ENCODE data around the gene DPM2. TPM values are rescaled to one million over a fixed set of nuclear protein-coding genes. Genes with fewer than 3 reads are reported as not detected.

The DPM2 gene
- polyA plus RNA-seq, 6 donors from 2014 or later = 46.3 to 78.7 (median 54.2) TPM

DNA sequence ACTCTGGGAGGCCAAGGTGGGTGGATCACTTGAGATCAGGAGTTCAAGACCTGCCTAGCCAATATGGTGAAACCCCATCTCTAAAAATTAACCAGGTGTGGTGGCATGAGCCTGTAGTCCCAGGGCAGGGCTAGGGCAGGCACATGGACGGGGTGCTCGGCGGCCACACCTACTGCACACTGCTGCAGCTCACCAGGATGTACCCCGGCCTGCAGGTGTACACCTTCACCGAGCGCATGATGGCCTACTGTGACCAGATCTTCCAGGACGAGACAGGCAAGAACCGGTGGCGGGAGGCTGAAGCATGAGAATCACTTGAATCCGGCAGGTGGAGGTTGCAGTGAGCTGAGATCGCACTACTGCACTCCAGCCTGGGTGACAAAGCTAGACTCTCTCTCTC lies 24.0 kb downstream of the DPM2 start:
- peak overlapping the region; percentile 22 to 96 (median 52) for H3K27ac Mint-ChIP-seq
- H3K4me1 Mint-ChIP-seq = peaks cover 24 to 64% (median 49%) of the 10 kb centered on the region in 3 donors
- ATAC-seq (ENCODE audit: low read depth in 2 of 2) (no peak), DNase-seq (no peak)
- peak overlapping the region in 1 of 8 donors; percentile 32 for H3K4me3 Mint-ChIP-seq
- no peaks in the 10 kb centered on the region for H3K27me3 Mint-ChIP-seq
- peaks cover 10% of the 10 kb centered on the region in 2 donors for H3K36me3 Mint-ChIP-seq
- H3K9me3 Mint-ChIP-seq = no peaks in the 10 kb centered on the region

DNA sequence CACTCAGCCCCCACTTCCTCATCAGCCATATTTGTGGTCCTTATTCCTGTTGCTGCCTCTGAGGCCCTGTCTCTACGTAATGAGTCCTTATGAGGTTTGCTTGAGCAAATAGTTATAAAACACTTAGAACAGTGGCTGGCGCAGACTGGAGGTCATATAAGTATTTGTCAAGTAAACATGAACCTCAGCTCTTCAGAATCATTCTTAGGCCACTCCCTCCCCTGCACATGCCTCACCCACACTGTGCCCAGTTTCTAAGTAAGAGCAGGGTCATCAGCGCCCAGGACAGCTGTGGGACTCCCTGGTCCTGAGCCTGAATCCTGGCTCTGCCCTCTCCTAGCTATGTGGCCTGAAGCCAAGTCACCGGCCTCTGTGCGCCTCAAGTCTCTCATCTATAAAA lies 24.8 kb downstream of the DPM2 start:
- Mint-ChIP-seq H3K36me3 (peaks cover 10% of the 10 kb centered on the region in 2 donors), H3K9me3 (no peaks in the 10 kb centered on the region), H3K27me3 (no peaks in the 10 kb centered on the region), H3K4me3 (peak overlapping the region in 1 of 8 donors; percentile 59), H3K27ac (peak overlapping the region in 5 of 6 donors; percentile 15 to 96 (median 86)), H3K4me1 (peaks cover 17 to 58% (median 41%) of the 10 kb centered on the region in 3 donors)
- ATAC-seq (ENCODE audit: low read depth in 2 of 2) = no peak
- no peak for DNase-seq

DNA sequence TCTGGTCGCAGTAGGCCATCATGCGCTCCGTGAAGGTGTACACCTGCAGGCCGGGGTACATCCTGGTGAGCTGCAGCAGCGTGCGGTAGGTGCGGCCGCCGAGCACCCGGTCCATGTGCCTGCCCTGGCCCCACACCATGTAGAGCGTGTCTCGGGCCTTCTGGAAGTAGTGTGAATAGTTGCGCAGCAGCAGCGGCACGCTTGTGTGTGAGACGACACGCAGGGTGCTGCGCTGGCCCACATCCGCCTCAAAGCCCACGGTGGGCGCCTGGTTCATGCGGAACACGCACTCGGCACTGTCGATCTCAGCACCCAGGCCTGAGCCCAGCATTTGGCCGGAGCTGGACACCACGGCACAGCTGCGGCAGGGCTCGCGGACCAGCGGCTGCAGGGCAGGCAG lies 25.4 kb downstream of the DPM2 start:
- H3K9me3 Mint-ChIP-seq = no peaks in the 10 kb centered on the region
- peak overlapping the region in 3 of 6 donors; percentile 47 to 100 (median 76) for H3K27ac Mint-ChIP-seq
- no peak overlapping the region for H3K4me3 Mint-ChIP-seq
- no peaks in the 10 kb centered on the region for H3K27me3 Mint-ChIP-seq
- ATAC-seq (ENCODE audit: low read depth in 2 of 2) (no peak), DNase-seq (no peak)
- peaks cover 10% of the 10 kb centered on the region in 2 donors for H3K36me3 Mint-ChIP-seq
- H3K4me1 Mint-ChIP-seq = peaks cover 13 to 56% (median 35%) of the 10 kb centered on the region in 3 donors

DNA sequence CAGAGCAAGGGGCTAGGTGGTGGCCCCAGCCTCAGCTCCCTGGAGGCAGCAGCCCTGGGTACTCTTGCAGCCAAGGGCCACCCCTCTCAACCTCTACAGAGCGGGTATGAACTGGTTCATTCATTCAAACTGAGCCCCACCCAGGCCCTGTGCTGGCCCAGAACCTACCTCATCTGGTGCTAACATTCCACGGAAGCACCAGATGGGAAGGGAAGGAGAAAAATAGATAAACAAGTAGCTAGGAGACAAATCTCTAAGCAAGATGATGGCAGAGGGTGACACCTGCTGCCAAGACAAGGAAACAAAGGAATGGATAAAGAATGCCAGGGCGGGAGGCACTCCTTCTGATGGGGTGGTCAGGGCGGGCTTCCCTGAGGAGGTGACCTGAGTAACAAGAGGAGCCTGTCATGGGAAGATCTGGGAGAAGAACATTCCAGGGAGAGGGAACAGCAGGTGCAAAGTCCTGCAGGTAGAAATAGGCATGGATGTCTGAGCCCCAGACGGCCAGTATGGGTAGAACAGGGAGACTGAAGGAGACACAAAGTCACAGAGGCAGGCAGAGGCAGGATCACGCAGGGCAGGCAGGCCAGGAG lies 26.9 kb downstream of the DPM2 start:
- no peak for DNase-seq
- Mint-ChIP-seq H3K9me3 (no peaks in the 10 kb centered on the region), H3K4me3 (no peak overlapping the region), H3K27ac (peak overlapping the region in 5 of 6 donors; percentile 43 to 100 (median 92)), H3K4me1 (peaks cover 10 to 66% (median 43%) of the 10 kb centered on the region in 3 donors), H3K27me3 (no peaks in the 10 kb centered on the region), H3K36me3 (peaks cover 10% of the 10 kb centered on the region in 2 donors)
- no peak for ATAC-seq (ENCODE audit: low read depth in 2 of 2)

DNA sequence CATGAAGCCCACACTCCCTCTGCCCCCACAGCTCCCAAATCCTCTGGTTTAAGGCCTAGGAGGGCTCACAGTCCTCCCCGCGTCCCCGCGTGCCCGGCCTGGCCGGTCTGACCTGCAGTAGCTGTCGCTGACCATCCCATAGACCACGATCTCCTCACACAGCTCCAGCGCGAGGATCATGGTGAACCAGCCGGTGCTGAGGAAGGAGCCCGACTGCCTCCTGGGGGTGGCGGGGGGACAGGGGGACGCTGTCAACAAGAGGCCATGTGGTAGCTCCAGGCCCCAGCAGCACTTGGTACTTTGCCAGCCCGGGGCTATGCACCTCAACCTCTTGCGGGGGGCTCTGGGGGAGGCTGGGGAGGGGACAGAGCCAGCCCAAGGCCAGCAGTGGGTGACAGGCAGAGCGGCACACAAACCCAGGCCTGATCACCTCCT lies 27.8 kb downstream of the DPM2 start:
- Mint-ChIP-seq H3K36me3 (peaks cover 10% of the 10 kb centered on the region in 2 donors), H3K9me3 (no peaks in the 10 kb centered on the region), H3K4me1 (peaks cover 15 to 67% (median 43%) of the 10 kb centered on the region in 3 donors), H3K27ac (peak overlapping the region in 4 of 6 donors; percentile 38 to 100 (median 60)), H3K4me3 (no peak overlapping the region), H3K27me3 (no peaks in the 10 kb centered on the region)
- DNase-seq = no peak
- no peak for ATAC-seq (ENCODE audit: low read depth in 2 of 2)

DNA sequence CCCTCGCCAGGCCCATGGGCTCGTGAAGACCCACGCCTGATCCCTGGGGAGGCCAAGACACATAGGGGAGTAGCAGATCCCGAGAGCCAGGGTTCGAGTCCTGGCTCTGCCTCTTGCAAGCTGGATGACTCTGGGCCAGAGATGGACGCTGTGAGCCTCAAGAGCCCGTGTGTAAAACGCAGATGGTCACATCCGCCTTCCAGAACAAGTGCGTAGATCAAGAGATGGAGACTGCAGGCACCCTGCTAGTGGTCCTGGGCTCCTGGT lies 29.1 kb downstream of the DPM2 start:
- H3K9me3 Mint-ChIP-seq = no peaks in the 10 kb centered on the region
- no peak overlapping the region for H3K4me3 Mint-ChIP-seq
- peaks cover 27 to 67% (median 52%) of the 10 kb centered on the region in 3 donors for H3K4me1 Mint-ChIP-seq
- H3K27ac Mint-ChIP-seq = peak overlapping the region in 3 of 6 donors; percentile 53 to 100 (median 100)
- peaks cover 10% of the 10 kb centered on the region in 2 donors for H3K36me3 Mint-ChIP-seq
- H3K27me3 Mint-ChIP-seq = no peaks in the 10 kb centered on the region
- DNase-seq = no peak
- ATAC-seq (ENCODE audit: low read depth in 2 of 2) = no peak

DNA sequence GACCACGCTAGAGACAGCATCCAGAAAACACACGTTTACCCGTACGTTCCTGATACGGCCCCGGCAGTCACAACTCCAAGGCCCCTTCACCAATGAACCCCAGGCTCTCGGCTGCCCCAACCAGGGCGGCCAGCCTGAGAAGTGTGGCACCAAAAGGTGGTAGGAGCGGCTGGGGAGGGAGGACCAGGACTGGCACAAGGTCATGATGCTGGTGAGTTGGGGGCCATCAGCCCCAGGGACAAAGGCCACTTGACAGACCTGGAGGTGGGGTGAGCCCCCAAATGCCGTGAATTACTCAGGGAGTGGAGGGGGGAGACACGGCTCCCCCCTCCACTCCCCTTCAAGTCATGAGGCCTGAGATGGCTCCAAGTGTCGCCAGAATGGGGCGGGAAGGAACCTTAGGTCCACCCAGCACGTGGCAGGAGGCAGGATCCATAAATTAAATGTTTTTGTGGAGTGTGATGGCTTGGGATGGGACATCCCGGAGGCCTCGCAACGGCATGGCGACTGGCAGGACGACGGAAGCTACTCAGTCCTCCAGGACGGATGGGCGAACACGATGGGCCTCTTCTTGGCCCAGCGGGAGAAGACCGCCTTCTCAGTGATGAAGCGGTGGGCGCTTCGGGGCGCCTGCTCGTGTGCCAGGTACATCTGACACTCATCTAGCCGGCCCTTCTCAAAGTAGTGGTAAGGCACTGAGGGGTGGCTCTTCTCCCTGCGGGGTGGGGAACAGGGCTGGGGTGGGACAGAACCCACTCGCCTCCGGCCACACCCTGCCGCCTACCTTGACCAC lies 29.6 kb downstream of the DPM2 start:
- Mint-ChIP-seq H3K4me1 (peaks cover 30 to 70% (median 55%) of the 10 kb centered on the region in 3 donors), H3K27me3 (no peaks in the 10 kb centered on the region), H3K27ac (peak overlapping the region in 4 of 6 donors; percentile 91 to 100 (median 100)), H3K9me3 (no peaks in the 10 kb centered on the region), H3K36me3 (peaks cover 10% of the 10 kb centered on the region in 2 donors), H3K4me3 (peak overlapping the region in 2 of 8 donors; percentile 55 to 66)
- ATAC-seq (ENCODE audit: low read depth in 2 of 2) = no peak
- DNase-seq = no peak

DNA sequence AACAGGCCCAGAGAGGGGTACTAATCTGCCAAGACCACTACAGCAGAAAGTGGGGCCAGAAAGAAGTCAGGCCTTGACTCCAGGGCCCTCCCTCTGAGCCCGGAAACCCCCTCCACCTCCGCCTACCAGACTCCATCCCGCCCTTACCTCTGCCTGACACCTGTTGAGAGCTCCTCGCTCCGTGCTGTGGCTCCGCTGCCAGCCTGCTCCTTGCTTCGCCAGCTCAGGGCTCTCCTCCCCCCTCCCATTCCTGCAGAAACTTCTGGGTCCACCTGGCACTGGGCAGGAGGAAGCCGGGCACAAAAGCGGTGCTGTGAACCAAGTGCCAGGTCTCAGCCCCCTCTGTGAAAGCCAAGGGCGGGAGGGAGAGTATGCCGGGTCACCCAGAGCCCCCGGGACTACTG lies 31.9 kb downstream of the DPM2 start:
- Mint-ChIP-seq H3K4me1 (peaks cover 30 to 67% (median 58%) of the 10 kb centered on the region in 3 donors), H3K9me3 (no peaks in the 10 kb centered on the region), H3K27ac (peak overlapping the region; percentile 99 to 100 (median 100)), H3K36me3 (peaks cover 1 to 5% of the 10 kb centered on the region in 2 donors), H3K4me3 (peak overlapping the region; percentile 74 to 92 (median 88)), H3K27me3 (no peaks in the 10 kb centered on the region)
- DNase-seq (peak; percentile 53), ATAC-seq (ENCODE audit: low read depth in 2 of 2) (peak; percentile 52 to 55)

DNA sequence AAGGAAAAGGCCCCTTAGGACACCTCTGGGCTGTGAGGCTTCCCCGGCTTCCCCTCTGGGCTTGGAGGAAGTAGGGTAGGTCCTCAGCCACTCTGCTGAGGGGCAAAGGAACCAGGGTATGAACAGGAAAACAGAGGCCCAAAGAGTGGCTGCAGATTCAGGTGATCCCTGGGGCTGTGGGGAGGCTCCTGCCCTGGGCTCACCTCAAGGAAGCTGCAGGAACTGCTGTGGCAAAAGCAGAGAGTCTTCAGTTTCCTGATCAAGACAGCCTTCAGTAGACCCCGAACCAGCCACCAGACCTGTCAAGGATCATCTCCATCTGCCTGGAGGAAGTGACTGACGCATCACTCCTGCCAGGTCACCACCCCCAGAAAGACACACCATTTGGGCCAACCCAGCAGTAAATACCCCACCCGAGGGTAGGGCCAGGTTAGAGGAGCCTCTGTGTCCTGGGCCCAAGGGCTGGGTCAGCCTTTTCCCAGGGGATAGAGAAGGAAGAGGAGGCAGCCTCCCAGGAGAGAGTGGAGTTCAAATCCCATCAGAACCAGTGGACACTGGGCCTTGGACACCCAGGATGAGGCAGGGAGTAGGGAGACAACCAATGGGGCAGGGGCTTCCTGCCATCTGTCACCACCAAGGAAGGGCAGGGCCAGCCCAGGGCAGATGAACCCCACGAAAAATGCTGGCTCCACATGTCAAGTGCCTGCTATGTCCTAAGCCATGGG lies 32.5 kb downstream of the DPM2 start:
- Mint-ChIP-seq H3K27me3 (no peaks in the 10 kb centered on the region), H3K27ac (peak overlapping the region; percentile 99 to 100 (median 100)), H3K4me1 (peaks cover 27 to 68% (median 54%) of the 10 kb centered on the region in 3 donors), H3K36me3 (no peaks in the 10 kb centered on the region), H3K9me3 (no peaks in the 10 kb centered on the region), H3K4me3 (peak overlapping the region; percentile 75 to 92 (median 89))
- DNase-seq = peak; percentile 71
- peak; percentile 62 to 66 for ATAC-seq (ENCODE audit: low read depth in 2 of 2)

DNA sequence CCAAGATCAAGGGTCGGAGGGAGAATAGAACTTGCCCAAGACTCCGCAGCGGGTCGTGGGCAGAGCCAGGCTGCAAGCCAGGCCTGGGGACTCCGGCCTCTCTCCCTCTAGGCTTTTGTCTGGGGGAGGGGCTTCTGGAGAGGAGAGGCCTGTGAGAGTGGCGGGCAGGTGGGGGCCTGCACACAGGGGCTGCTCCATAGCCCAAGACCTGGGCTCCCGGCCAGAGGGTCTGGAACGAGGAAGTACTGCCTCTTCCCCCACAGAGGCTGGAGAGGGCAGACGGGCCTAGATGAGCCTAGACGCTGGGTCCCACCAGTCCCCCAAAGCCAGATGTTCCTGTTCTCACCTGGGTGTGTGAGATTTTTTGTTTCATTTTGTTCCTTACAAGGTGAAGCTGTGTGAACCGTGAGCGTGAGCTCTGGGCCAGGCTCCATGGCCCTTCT lies 33.1 kb downstream of the DPM2 start:
- Mint-ChIP-seq H3K36me3 (no peaks in the 10 kb centered on the region), H3K27me3 (no peaks in the 10 kb centered on the region), H3K4me3 (peak overlapping the region; percentile 75 to 92 (median 89)), H3K4me1 (peaks cover 27 to 73% (median 54%) of the 10 kb centered on the region in 3 donors), H3K9me3 (no peaks in the 10 kb centered on the region), H3K27ac (peak overlapping the region; percentile 99 to 100 (median 100))
- no peak for DNase-seq
- peak; percentile 3 to 10 for ATAC-seq (ENCODE audit: low read depth in 2 of 2)

DNA sequence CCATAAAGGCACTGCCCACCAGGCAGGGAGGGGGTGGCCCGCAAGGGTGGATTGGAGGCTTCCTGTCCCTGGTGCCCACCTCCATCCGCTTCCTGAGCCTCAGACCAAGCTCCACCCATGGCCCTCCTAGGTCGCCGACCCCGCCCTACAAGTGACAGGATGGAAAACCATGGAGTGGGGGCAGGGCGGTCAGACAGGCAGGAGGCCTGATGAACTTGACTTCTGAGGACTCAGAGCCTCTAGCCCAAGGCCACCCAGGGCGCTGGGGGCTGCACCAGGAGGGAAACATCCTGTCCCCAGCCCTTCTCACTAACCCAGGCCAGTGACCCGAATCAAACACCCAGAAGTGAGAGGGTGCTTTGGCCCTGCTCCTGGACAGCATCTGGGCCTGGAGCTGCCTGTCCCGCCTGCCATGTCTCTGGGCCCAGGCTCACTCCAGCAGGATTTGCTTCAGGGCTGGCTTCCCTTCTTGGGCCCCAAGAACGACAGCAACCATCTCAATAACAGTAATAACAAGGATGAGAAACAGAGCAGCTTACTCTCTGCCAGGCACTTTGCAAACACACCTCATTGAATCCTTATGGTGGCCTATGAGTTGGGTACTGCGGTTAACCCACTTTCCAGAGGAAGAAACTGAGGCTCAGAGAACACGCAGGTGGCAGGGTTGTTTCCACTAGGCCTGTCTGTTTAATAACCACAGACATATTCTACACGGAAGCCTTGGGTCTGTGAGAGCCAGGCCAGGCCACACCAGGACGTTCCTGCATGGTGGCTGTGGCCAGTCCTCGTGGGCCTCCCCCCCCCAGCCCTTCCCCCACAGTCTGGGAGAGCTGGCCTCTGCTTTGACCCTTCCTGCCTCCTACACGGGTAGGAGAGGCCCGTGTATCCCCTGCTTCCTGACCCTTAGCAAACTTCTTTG lies 33.8 kb downstream of the DPM2 start:
- H3K9me3 Mint-ChIP-seq = no peaks in the 10 kb centered on the region
- H3K27me3 Mint-ChIP-seq = no peaks in the 10 kb centered on the region
- H3K27ac Mint-ChIP-seq = peak overlapping the region; percentile 71 to 100 (median 100)
- H3K4me1 Mint-ChIP-seq = peaks cover 27 to 73% (median 54%) of the 10 kb centered on the region in 3 donors
- no peak for DNase-seq
- ATAC-seq (ENCODE audit: low read depth in 2 of 2) = no peak
- peak overlapping the region; percentile 75 to 92 (median 89) for H3K4me3 Mint-ChIP-seq
- no peaks in the 10 kb centered on the region for H3K36me3 Mint-ChIP-seq

DNA sequence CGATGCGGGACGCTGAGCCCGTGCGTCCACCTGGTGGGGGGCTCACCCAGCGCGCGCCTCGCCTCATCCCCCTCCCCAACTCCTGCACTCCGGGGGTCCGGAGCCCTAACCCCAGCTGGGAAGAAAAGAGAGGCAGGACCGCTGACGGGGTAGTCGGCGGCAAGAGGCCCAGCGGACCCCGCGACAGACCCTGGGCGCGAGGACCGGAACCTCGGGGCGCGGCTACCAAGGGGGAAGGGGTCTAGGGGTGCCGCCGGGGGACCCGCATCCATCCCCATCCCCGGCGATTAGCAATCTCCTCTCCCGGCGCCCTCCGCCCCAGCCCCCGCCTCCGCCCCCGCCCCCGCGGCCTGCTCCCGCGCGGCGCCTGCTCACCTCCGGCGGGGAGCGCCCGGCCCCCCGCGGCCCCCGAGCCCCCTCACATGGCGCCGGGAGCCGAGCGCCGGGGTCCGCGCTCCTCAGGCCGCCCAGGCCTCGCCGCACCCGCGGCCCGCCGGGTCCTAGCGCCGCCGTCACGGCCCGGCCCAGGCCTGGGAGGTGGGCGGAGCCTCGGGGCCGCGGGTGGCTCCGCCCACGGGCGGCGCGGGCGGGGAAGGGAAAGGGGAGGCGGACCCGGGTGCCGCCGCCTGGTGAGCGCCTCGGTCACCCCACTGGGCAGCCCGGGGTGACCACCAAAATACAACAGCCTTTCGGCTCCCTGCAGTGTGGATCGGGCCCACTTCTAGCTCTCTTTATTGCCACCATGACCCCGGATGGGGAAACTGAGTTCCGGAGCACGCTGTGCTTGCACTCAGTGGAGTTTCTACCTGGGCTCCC lies 38.3 kb downstream of the DPM2 start, which contains the start of gene ST6GALNAC6:
Gene ST6GALNAC6, minus strand, starts transcription at position 476 of the 816 bp plus-strand sequence. CDS start 1,622 bp downstream, outside the sequence.
- peak; percentile 85 to 89 for ATAC-seq (ENCODE audit: low read depth in 2 of 2)
- H3K4me1 Mint-ChIP-seq = peaks cover 29 to 57% (median 45%) of the 10 kb centered on the region in 3 donors
- peak; percentile 72 for DNase-seq
- H3K27me3 Mint-ChIP-seq = no peaks in the 10 kb centered on the region
- peak within 1 kb of the TSS in 5 of 6 donors; percentile 33 to 90 (median 87) for H3K27ac Mint-ChIP-seq
- peaks cover 0 to 6% (median 3%) of the 10 kb centered on the region in 7 donors for H3K9me3 Mint-ChIP-seq
- peak within 1 kb of the TSS; percentile 84 to 93 (median 86) for H3K4me3 Mint-ChIP-seq
- peaks cover 13 to 18% of the 10 kb centered on the region in 2 donors for H3K36me3 Mint-ChIP-seq

Data from naive B cell (primary cell).